GM12892 (cell line): ENCODE measurements around the gene MYO18B.

ENCODE experiments used
- POLR2A ChIP-seq: IDR thresholded peaks from 2 replicates; pipeline ENCODE4 v1.6.1; 2011; ENCODE audit warnings: low read depth, low read length, control low read depth
- POLR2AphosphoS5 ChIP-seq: IDR thresholded peaks from 2 replicates; pipeline ENCODE4 v1.6.1; 2011; ENCODE audit warnings: low read depth, low read length, control low read depth
- TAF1 ChIP-seq: IDR thresholded peaks from 2 replicates; pipeline ENCODE4 v1.6.1; 2011; ENCODE audit warnings: low read depth, mild to moderate bottlenecking, control low read depth, low read length, borderline replicate concordance

- TF ChIP-seq POLR2AphosphoS5 (no peak), POLR2A (no peak), TAF1 (no peak)
These were observed 72.7 kb downstream of the MYO18B start for GRCh38 chr22:25814685-25815084.
